Esophagus squamous epithelium (tissue), 4 donors: ENCODE results near the gene SUOX.

Source experiments
- POLR2A ChIP-seq, 4 donors: fragments of 450-650 bp; IDR thresholded peaks; one replicate each; pipeline ENCODE4 v1.6.1; 2017; ENCODE audit warnings: antibody characterized with exemption in 4 of 4, mild to moderate bottlenecking in 4 of 4, moderate library complexity in 3 of 4
- TF ChIP-seq, protein P1 (sequence below), 6 experiments: fragments of 450-650 bp in 4 of 6; fragments of 200-600 bp in 2 of 6; sonication (generic) in 2 of 6; IDR thresholded peaks; one replicate each; pipeline ENCODE4 v1.5.1; 2016 to 2019; ENCODE audit warnings: antibody characterized with exemption in 6 of 6, mild to moderate bottlenecking in 4 of 6, moderate library complexity in 4 of 6

DNA sequence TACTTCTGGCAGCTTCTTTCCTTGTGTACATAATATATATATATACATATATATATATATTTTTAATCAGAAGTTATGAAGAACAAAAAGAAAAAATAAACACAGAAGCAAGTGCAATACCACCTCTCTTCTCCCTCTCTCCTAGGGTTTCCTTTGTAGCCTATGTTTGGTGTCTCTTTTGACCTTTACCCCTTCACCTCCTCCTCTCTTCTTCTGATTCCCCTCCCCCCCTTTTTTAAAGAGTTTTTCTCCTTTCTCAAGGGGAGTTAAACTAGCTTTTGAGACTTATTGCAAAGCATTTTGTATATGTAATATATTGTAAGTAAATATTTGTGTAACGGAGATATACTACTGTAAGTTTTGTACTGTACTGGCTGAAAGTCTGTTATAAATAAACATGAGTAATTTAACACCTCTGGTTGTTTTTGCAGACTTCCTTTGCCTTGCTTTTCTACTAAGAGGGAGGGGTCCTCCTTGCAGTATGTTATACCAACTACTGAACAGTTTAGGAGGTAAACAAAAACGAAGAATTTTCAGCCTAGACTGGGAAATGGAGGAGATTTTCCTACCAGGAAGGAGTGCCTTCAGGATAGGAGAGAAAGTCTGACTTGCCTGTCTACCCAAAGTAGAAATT lies 41.1 kb downstream of the SUOX start:
- TF ChIP-seq, protein P1, sequence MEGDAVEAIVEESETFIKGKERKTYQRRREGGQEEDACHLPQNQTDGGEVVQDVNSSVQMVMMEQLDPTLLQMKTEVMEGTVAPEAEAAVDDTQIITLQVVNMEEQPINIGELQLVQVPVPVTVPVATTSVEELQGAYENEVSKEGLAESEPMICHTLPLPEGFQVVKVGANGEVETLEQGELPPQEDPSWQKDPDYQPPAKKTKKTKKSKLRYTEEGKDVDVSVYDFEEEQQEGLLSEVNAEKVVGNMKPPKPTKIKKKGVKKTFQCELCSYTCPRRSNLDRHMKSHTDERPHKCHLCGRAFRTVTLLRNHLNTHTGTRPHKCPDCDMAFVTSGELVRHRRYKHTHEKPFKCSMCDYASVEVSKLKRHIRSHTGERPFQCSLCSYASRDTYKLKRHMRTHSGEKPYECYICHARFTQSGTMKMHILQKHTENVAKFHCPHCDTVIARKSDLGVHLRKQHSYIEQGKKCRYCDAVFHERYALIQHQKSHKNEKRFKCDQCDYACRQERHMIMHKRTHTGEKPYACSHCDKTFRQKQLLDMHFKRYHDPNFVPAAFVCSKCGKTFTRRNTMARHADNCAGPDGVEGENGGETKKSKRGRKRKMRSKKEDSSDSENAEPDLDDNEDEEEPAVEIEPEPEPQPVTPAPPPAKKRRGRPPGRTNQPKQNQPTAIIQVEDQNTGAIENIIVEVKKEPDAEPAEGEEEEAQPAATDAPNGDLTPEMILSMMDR (IDR thresholded peaks at IDR 0.05), result no peak
- no peak for TF ChIP-seq POLR2A (IDR thresholded peaks at IDR 0.05)
